CD4-positive, alpha-beta T cell treated with Interleukin-1 beta for 1 hour (primary cell): ENCODE results near the gene PPARG.

Experiments
- DNase-seq, 2 donors: peaks; one replicate each; pipeline ENCODE4 v3.0.0-alpha.2; 2020 to 2022

The PPARG gene

DNA sequence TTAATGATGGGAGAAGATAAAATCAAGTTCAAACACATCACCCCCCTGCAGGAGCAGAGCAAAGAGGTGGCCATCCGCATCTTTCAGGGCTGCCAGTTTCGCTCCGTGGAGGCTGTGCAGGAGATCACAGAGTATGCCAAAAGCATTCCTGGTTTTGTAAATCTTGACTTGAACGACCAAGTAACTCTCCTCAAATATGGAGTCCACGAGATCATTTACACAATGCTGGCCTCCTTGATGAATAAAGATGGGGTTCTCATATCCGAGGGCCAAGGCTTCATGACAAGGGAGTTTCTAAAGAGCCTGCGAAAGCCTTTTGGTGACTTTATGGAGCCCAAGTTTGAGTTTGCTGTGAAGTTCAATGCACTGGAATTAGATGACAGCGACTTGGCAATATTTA lies 127.9 kb downstream of the PPARG start:
- DNase-seq: no peak

DNA sequence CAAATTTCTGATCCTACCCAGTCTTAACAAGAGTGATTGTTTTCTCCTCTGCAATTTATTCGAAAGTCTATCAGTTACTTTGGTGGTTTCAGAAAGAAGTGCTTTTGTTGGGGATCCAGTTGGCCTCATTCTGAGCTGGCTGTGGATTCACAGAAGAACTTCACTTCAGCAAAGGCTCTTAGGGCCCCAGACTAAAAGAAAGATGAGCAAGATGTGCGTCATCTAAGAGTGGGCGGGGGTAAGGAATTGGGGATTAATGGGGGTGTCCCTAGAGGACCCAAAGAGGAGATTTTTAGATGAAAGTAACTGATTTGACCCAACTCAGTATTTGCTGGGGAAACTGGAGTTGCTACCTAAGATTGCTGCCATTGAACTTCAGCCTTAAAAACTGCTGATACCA lies 131.5 kb downstream of the PPARG start:
- no peak for DNase-seq

DNA sequence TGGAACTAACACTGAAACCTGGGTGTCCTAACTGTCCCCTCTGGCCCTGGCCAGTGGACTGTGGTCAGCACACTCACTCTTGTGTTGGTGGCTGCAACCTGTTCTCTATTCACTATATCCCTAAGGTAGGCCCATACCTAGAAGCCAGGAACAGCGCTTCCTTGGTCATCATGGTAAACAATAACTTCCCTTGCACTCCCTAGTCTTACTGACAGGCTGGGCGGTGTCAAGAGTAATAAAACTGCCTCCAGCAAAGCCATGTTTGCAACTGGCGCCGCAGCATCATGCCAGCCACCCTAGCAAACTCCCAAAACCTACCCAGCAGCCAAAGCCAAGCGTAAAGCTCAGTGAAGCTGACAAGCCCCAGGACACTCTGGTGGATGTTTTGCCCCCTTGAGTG lies 132.3 kb downstream of the PPARG start:
- DNase-seq: no peak

DNA sequence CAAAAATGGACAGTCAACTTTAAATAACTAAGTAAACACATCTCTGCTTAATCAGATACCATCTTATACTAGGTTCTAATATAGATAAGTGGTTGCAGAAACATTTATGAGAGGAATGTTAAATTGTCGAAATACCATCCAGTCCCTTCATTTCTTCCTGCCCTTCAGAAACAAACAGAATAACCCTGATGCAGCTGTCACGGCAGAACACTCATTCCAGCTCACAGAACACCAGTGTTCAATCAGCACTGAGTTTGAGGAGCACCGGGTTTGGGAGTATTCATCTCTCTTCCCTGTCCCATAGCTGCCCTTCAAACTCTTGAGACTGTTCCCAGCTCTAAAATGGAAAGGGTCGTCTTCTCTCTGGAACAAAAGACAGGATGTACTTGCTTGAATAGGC lies 134.3 kb downstream of the PPARG start:
- DNase-seq: no peak

DNA sequence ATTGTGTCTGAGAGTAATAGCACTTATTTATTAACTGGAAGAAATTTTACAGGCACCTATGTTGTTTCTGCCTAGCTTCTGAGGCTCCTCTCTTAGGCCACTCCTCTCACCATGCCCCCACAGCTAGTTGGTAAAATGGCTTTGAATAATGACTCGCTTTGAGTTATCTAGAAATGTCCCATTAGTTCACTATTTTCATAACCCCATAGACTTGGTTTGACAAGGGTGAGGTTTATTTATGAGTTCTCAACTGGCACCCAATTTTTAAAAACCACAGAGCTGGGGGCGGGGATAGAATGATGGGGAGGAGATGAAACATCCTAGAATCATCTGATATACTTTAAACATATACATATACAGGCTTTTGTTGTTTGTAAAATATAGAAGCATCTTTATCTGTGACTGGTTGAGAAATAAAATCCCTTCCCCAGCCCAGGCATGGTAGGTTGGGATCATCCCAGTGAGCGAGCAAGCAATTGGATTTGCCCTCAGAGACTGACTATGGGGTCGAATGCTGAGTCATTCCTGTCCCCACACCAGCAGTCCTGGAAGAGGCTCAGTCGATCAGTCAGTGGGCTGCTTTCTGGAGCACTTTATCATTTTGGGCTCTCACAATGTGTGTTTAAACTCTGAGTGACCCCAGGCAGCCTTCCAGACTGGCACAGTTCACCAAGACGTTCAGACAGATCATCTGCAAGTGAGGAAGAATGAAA lies 135.2 kb downstream of the PPARG start:
- DNase-seq: no peak

DNA sequence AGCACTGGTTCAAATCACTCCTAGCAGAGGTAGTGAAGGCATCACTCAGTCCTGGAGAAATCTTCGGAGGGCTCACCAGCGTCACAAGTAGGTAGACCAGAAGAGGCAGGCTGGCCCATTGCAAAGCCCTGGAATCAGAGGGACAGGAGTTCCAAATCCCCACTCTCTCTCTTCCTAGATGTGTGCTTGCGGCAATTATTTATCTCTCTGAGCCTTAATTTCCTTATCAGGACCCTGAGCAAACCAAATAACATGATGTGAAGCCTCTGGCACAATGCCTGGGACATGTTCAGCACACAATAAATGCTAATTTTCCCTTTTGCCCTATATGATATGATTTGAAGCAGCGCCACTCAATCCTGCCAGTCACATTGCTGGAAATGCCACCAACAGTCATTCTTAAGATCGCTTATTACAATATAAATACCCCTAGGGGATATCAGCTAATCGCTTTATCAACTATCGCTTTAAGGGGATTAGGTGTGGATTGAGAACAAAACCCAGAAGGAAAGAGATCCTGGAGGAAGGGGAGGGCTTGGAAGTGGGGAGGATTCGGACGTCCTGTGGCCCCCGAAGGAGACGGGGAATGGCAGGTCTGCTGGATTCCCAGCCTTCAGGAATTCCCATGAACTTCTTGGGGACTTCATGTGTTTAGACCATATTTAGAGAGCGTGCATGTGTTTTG lies 135.9 kb downstream of the PPARG start:
- no peak for DNase-seq

DNA sequence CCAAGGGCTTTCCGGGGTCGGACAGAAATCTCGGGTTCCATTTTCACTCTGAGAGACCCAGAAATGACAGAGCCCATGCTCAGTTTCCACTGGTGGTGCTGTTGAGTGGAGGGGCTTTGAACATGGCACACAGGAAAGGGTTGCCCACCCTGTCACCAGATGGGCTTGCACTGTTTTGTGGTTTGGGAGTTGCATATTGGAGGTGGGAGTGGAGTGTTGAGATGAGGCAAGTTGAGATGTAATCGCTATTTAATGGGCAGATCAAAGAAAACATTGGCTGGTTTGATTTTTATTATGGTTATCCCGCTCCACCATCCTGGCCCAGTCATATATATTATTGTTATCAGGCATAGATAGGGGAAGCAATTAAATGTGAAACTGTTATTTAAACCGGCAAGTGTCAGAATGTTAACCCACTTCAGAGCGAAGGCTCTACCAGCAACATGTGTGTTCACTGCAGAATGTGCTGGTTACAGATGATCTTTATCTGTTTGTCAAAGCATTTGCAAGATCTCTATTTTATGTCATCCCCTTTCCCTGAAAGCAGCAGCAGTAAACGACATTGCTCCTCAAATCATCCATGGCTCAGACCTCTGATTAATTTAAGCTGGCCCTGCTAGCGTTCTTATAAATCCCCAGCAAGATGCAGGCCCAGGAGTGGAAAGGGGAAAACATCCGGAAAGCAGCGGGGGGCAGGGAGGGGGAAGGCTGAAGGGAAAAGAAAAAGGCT lies 137.1 kb downstream of the PPARG start:
- no peak for DNase-seq

DNA sequence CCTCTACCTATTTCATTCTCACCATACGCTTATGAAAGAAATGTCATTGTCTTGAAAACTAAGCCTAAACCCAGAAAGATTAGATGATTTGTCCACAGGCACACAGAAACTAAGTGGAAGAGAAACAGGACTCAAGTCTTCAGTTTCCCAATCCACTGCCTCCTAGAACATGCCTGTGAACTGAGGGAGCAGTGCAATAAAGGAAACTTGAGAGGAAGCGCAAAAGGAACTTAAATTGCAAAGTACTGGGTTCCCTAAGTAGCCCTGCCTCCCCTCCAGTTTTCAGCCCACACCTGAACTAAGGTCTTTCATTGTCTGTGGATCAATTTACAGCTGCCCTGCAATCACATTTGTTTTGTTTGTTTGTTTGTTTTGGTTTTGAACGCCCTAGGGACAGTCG lies 138.7 kb downstream of the PPARG start:
- no peak for DNase-seq

DNA sequence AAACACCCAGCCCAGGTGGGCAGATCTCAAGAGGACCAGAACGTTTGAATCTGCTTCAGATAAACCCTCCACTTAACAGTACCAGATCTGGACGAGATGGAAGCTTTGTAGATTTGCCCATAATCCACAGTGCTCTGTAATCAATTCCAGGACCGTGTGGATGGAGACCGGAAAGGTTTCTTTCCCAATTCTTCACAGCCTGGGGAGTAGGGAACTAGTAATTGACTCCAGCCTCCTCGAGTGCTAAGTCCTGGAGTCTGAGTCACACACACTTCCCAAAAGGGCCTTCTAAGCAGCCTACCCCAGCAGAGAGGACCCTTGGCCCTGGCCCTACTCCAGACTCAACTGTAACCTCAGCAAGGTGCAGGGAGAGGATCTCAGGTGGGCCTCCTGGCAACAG lies 139.3 kb downstream of the PPARG start:
- DNase-seq: no peak

DNA sequence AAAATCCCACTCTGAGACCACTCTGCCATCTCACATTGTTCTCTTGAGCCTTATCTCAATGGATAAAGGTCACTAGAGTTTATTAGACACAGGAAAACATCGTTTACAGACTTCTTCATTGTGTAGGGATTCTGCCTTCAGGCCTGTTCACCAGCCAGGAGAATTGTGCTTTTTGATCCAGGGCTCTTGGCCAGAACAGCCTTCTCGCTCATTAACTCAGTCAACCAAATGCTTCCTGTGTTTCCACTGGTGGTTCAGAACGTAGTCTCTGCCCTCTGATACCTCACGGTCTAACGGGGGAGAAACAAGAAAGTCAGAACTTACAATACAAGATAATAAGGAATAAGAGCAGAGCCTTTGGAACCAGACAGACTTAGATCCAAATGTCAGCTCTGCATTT lies 141.2 kb downstream of the PPARG start:
- DNase-seq: no peak

DNA sequence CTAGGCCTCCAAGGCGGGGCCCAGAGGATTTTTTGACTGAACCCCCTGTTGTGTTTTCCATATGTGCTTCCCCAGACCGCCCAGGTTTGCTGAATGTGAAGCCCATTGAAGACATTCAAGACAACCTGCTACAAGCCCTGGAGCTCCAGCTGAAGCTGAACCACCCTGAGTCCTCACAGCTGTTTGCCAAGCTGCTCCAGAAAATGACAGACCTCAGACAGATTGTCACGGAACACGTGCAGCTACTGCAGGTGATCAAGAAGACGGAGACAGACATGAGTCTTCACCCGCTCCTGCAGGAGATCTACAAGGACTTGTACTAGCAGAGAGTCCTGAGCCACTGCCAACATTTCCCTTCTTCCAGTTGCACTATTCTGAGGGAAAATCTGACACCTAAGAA lies 145.0 kb downstream of the PPARG start:
- no peak for DNase-seq

DNA sequence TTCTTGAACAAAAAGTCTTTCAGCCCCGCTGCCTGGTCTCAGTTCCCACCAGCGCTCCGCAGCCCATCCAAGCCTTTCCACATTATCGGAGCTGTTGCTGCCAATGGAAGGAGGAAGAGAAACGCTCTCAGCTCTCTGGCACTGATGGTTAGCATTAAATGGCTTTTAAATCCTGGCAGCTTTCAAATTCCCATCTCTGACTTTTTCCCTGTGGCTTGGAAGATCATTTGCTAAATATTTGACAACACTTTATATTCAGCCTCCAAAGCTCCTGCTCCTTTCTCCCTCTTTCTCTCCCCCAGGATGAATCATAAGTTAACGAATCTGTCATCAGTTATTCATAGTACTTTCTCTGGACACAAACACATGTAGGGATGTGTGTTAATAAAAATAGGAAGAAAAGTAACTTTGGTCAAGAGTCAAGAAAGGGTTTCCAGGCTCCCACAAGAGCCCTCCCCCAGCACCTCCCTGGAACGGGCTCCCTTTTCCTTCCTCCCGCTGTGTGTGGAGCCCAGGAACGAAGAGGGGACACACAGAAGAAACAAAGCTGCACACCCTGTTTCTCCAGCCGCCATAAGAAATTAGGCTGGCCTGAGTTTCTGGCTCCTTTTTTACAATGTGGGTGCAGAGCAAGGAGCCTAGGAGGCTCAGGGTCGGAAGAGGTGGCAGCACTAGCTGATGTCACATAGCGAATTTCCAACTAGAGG lies 147.8 kb downstream of the PPARG start:
- no peak for DNase-seq

DNA sequence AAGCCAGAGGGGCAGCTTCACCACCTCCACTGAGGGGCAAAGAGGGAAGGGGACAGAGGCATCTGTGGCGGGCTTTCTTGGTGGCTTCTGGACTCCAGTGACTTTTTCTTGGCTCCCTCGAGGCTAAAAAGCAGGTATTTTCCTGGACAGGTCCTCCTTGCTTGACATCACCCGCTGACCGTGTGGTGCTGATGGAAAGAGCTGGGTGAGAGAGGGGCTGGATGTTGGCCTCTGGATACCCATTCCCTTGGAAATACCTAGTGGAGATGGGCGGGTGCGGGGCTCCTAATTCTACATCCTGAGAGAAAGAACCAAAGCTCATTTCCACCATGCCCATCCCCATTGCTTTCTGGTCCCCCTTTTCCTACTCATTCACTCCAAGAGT lies 148.3 kb downstream of the PPARG start:
- DNase-seq: no peak

DNA sequence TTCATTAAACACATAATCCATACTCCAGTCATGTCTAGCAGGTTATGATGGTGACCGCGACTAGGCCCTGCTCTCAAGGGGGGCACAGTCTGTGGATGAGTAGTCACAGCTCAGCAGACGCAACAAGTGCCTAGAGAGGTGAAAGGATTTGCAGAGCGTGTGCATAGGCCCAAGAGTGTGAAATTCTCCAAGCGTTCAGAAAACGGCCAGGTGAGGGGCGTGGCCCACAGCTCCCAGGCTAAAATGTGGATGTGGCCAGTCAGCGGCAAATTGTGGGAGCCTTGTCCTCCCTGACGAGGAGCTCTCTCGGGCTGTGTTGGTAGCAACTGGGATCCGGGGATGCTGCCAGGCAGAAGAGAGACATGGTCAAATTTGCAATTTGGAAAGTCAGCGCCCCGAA lies 149.0 kb downstream of the PPARG start:
- no peak for DNase-seq

DNA sequence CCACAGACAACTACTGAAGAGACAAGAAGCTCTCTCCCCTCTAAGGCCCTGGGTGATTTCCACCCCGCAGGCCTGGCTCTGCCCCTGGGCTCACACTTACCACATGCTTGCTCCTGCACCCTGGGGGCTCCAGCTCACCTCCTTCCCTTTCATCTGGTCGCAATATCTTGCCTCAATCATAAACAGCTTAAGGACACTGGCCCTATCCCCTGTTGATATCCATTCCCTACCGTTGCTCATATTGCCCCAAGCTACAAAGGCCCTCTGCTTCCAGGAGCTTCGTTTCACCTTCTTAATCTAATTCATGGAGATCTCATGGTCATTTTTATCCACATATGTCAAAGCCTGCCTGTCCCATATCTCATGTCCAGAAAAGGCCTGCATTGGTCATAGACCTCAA lies 149.4 kb downstream of the PPARG start:
- no peak for DNase-seq

DNA sequence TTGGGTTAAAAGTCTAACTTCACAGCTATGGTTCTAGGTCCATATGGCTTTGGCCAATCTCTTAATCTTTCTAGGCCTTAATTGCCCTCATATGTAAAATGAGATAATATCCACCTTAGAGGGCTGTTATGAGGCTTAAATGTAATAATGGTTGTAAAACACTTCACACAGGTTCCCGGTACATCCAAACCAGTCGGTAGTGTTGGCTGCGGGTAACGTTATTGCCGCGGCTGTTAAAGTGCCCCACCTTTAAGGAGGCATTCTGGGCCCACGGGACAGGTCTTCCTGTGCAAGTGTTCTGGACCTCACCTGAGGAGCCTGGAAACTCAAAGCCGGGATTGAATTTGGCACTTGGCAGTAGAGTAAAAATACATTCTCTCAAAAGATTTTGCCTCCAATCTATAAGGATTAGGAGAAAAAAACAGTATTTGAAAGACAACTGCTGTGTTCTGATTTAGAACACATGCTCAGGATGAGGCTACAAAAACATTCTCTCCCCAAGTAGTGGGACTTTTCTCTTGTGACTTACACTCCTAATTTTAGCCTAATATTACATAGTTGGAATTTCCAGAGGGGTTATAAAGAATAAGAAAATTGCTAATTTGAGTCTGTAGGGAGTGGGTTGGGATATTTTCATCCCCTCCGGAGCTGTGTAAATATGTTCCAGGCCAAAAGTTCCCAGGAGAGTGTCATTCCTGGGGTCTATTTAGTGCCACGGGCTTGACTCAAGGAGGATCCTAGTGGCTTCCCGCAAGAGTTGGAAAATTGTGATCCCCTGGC lies 150.5 kb downstream of the PPARG start:
- DNase-seq: no peak

DNA sequence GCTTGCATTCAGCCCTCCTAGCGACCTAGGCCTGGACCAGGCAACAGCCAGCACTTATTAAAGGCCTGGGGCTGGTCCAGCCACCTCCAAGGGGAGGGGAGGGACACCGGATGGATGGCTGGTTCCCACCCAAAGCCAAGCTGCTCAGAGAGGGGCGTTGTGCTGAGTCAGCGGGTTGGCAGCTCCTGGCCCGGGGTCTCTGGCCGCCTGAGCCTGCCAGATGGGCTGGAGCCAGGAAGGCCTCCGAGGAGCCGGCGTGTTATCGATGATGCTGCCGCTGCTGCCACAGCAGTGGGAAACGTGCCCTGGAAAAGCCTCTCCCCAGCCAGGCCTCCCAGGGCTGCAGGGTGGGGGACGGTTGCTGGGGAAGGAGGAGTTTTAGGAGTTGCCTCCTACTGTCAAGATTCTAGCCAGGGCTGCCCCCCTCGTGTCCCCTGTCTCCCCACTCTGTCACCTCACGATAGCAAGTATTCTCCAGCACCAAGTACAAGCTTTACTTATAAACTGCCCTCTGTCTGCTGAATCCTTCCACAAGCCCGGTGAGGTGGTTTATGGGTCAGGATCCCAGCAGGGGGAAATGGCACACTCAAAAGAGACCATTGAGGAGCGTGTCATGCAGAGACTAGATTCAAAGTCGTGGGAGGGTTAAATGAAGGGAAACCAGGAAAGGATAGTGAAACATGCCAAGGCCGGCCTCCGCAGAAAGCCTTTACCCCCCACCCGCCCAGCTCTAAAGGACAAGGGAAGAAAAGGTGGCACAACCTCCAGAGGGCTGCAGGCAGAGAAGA lies 152.3 kb downstream of the PPARG start:
- DNase-seq: no peak

DNA sequence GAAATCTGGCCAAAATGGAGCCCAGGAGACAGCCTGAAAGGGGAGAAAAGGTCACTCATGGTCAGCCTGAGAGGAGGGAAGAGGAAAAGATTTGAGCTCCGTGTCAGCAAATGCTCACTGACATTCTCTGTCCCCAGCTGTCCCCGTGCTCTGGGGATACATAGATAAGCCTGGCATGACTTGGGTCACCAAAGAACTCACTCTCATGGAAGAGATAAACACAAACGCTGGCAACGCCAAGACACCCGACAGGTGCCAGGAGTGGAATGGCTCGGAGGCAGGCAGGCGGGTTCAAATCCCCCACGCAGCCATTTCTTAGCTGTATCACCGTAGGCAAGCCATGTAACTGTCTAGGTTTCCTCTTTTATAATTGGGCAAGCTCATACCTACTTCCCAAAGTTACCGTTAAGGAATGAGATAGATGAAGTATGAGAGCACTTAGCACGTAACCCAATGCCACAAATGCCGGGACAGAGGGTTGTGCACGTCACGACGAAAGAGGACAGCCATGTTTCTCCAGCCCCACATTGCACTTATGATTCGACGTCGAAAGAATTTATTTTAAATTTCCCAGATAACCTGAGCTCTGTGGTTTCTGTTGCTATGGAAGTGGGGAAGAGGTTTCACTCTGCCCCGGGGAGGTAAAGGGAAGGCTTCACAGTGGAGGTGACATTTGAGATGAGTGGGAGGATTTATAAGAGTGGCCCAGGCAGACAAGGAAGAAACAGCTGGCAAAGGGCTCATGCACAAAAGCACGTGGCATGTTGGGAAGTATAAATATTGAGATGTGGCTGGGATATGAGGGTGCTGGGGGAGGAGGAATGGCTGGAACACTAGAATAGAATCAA lies 154.0 kb downstream of the PPARG start:
- DNase-seq: no peak

DNA sequence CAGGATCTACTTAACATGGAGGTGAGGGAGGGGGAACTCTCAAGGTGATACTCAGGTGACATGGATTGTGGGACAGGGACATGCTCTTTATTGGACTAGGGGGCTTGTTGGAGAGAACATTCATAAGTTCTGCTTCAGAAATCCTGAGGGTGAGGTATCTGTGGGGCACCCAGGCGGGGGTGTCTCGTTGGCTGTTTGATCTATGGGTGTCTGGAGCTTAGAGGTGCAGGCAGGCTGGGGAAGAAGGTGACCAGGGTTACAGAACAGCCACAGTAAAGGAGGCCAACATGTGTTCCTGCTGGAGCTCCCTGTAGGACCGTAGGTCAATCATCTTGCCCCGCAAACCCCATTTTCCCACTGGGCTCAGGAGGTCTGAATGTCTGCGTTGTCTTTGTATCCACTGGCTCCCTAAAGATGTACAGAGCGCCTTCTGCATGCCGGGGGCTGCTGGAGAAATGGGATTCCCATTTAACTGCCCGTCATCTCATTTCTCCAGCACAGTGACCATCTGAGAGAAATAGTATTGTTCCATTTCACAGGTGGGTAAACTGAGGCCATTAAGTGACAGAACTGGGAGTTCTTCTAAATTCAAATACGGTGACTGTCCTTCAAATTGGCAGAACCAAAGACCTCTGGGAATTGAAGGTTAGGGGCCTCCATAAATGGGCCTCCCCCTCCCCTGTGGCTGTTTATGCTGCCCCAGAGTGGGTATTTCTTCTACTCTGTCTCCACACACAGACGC lies 155.1 kb downstream of the PPARG start:
- DNase-seq: no peak
